ENCODE results near the gene PNCK.
"Not testable (repeated sequence)": the region's sequence is repeated elsewhere in the genome, so short reads cannot be mapped to it uniquely, and the experiment has no call there.

PNCK gene

DNA sequence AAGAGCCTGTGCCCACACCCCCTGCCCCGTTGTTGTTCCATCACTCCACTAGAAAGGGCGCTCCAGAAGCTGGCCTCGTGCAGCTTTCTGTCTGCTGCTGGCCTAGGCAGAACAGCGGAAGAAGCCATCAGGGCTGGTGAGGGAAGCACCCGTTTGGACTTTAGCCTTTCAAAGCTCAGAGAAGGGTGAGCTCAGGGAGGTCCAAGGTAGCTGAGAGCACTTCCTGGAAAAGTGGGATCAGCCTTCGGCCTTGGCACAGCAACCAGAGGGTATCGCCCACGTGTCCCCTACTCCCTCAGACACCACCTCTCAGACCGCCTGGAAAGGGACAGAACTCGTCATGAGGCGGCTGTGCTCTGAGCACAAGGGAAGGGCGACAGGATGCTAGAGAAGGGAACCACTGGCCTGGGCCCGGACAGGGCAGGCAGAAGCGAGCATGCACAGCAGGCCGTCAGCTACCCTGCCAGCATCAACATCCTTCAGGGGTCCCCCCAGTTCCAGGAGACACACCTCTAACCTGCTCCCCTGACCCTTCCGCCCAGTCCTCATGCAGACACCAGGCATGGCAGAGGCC lies 25.7 kb upstream of the PNCK start:
- not testable (repeated sequence) for DNase-seq (ENCODE audit: low spot score)

GRCh38 chrX:153697924-153698865 lies 24.6 kb upstream of the PNCK start:
- no peak for FAIRE-seq
- DNase-seq (ENCODE audit: low spot score) = no peak

More for the DNA sequence above, 25.7 kb upstream of the PNCK start:
- FAIRE-seq = not testable (repeated sequence)

- not testable (repeated sequence) for FAIRE-seq; DNase-seq (ENCODE audit: low spot score)
These were observed 23.5 kb upstream of the PNCK start for GRCh38 chrX:153696986-153697722.

- not testable (repeated sequence) for FAIRE-seq; DNase-seq (ENCODE audit: low spot score)
These were observed 22.9 kb upstream of the PNCK start for GRCh38 chrX:153696538-153696937.

DNA sequence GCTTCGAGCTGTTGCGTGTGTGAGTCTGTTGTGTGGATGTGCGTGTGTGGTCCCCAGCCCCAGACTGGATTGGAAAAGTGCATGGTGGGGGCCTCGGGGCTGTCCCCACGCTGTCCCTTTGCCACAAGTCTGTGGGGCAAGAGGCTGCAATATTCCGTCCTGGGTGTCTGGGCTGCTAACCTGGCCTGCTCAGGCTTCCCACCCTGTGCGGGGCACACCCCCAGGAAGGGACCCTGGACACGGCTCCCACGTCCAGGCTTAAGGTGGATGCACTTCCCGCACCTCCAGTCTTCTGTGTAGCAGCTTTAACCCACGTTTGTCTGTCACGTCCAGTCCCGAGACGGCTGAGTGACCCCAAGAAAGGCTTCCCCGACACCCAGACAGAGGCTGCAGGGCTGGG lies 22.5 kb upstream of the PNCK start:
- DNase-seq (ENCODE audit: low spot score) (no peak), FAIRE-seq (no peak)

- FAIRE-seq (no peak), DNase-seq (ENCODE audit: low spot score) (no peak)
These were observed 21.2 kb upstream of the PNCK start for GRCh38 chrX:153694687-153695270.

DNA sequence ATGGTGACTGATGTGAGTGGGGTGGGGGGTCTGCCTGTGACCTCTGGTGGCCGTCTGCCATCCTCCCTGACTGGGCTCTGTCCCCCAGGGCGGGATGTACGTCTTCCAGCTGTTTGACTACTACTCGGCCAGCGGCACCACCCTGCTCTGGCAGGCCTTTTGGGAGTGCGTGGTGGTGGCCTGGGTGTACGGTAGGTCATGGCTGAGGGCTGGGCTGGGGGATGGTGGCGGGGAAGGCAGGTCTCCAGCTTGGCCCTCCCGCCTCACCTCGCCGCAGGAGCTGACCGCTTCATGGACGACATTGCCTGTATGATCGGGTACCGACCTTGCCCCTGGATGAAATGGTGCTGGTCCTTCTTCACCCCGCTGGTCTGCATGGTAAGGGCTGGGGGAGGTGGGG lies 20.6 kb upstream of the PNCK start:
- not testable (repeated sequence) for DNase-seq (ENCODE audit: low spot score); FAIRE-seq

DNA sequence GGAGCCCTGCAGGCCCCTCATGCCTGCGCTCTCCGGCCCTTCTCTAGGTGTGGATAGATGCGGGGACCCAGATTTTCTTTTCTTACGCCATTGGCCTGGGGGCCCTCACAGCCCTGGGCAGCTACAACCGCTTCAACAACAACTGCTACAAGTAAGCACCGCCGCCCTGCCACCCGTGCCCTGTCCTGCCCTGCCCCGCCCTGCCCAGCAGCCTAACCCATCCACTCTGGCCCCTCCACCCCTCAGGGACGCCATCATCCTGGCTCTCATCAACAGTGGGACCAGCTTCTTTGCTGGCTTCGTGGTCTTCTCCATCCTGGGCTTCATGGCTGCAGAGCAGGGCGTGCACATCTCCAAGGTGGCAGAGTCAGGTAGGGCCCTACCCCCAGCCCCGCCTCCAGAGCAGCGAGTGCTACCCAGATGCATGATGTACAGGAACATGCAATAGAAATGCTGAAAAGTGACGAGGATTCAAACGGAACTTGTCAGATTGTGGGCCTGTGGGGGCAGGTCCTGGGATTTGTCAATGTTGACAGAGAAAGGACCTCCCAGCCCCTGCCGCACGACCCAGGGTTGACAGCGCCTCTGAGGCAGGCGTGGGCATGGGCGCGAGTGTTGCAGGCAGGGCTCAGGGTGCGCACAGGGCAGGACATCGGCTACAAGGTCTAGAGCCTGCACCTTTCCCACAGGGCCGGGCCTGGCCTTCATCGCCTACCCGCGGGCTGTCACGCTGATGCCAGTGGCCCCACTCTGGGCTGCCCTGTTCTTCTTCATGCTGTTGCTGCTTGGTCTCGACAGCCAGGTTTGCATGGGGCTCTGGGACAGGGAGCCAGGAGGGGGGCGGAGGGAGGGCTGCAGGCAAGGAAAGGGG lies 19.8 kb upstream of the PNCK start:
- FAIRE-seq = no peak

DNA sequence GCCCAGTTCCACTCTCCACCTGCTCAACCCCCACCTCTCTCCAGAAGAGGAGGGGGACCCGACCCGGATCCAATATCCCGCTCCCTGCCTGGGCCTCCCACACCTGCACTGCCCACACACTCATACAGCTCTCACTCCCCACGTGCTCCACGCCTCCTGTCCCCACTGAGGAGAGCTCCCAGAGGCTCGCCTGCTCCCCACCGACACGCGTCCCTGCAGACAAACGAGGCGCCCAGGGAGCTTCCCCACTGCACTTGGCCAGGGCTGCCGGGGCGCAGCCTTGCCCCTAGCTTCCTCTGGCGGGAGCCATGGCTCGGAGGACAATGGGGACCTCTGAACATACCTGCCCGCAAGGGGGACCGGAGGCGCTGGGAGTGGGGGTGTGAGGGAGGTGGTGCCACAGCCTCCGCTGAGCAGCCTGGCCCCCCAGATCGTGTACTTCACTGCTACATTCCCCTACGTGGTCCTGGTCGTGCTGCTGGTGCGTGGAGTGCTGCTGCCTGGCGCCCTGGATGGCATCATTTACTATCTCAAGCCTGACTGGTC lies 19.1 kb upstream of the PNCK start:
- DNase-seq (ENCODE audit: low spot score) (no peak), FAIRE-seq (no peak)

More for the DNA sequence above, 19.8 kb upstream of the PNCK start:
- no peak for DNase-seq (ENCODE audit: low spot score)

GRCh38 chrX:153692003-153692402 lies 18.4 kb upstream of the PNCK start:
- FAIRE-seq (no peak), DNase-seq (ENCODE audit: low spot score) (no peak)

DNA sequence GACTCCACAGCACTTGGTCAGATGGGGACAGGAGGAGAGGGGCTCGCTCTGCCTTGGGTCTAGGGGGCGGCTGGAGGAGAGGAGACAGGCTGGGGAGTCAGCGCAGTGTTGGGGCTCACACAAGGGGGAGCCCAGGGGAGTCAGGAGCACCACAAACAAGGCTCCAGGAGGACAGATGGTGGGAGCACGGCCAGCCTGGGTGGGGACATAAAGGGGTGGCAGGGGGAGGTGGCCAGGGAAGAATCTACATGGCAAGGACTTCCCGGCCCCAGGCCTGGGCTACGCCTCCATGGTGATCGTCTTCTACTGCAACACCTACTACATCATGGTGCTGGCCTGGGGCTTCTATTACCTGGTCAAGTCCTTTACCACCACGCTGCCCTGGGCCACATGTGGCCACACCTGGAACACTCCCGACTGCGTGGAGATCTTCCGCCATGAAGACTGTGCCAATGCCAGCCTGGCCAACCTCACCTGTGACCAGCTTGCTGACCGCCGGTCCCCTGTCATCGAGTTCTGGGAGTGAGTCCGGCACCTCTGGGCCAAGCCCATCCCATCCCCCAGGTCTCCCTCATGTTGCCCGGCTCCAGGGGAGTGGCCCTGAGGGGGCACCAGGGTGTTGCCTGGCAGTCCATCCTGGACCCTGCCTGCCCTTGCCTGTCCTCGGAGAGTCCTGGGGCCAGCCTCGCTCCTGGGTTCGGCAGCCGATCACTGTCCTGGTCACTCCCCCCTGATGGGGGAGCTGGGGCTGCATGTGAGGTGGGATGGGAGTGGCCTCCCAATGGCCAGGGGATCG lies 17.6 kb upstream of the PNCK start:
- not testable (repeated sequence) for DNase-seq (ENCODE audit: low spot score); FAIRE-seq

DNA sequence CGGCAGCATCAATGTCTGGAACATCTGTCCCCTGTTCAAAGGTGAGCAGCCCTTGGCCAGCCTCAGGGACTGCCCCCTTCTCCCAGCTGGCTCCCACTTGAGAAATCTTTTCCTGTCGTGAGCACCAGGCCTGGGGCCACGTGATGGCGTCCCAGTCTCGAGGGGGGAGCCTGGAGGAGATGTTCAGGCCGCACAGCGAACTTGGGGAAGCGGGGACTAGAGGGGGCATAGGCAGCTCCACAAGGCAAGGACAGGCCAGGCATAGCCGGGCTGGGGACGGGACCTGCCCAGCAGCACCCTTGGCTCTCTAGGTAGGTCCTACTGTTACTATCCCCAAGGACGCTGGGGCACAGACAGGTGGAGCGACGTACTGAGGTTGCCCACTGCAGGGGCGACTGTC lies 16.9 kb upstream of the PNCK start:
- FAIRE-seq = no peak
- DNase-seq (ENCODE audit: low spot score) = no peak

- DNase-seq (ENCODE audit: low spot score) = no peak
- FAIRE-seq = no peak
These were observed 16.2 kb upstream of the PNCK start for GRCh38 chrX:153689654-153690465.

DNA sequence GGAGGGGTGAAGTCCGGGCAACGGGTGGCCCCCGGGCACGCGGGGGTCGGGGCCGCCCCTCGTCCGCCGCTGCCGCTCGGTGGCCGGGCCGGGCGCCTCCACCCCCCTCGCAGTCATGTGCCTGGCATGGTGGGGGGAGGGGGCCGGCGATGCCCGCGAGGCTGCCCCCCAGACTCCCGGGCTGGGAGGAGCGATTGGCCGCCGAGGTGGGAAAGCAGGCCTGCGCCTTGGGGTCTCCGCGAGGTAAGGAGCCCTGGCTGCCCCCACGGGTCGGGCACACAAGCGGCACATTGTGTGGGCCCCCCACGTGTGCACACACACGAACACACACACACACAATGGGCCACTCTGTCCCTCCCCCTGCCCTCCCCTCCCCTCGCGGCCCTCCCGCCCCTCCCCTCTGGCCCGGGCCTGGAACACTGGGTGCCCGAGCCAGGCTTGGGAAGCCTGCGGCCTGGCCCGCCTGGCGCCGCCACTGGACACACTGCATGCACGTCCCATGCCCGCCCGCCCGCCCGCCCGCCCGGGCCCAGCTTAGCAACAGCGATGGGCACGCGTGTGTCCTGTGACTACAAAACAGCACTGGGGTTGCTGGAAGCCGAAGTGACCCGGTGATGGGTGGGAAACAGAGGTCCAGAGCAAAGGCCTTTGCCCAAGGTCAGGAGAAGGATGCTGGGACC lies 15.4 kb upstream of the PNCK start:
- DNase-seq (ENCODE audit: low spot score) (no peak), FAIRE-seq (no peak)

DNA sequence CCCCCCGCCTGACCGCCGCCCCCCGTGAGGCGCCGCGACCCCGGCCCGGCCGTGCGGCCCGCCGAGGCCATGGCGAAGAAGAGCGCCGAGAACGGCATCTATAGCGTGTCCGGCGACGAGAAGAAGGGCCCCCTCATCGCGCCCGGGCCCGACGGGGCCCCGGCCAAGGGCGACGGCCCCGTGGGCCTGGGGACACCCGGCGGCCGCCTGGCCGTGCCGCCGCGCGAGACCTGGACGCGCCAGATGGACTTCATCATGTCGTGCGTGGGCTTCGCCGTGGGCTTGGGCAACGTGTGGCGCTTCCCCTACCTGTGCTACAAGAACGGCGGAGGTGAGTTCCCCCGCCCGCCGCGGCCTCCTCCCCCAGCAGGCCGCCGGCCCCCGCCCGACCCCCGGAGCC lies 14.9 kb upstream of the PNCK start:
- DNase-seq (ENCODE audit: low spot score) (no peak), FAIRE-seq (no peak)

- FAIRE-seq (no peak), DNase-seq (ENCODE audit: low spot score) (no peak)
These were observed 14.5 kb upstream of the PNCK start for GRCh38 chrX:153688071-153688470.

DNA sequence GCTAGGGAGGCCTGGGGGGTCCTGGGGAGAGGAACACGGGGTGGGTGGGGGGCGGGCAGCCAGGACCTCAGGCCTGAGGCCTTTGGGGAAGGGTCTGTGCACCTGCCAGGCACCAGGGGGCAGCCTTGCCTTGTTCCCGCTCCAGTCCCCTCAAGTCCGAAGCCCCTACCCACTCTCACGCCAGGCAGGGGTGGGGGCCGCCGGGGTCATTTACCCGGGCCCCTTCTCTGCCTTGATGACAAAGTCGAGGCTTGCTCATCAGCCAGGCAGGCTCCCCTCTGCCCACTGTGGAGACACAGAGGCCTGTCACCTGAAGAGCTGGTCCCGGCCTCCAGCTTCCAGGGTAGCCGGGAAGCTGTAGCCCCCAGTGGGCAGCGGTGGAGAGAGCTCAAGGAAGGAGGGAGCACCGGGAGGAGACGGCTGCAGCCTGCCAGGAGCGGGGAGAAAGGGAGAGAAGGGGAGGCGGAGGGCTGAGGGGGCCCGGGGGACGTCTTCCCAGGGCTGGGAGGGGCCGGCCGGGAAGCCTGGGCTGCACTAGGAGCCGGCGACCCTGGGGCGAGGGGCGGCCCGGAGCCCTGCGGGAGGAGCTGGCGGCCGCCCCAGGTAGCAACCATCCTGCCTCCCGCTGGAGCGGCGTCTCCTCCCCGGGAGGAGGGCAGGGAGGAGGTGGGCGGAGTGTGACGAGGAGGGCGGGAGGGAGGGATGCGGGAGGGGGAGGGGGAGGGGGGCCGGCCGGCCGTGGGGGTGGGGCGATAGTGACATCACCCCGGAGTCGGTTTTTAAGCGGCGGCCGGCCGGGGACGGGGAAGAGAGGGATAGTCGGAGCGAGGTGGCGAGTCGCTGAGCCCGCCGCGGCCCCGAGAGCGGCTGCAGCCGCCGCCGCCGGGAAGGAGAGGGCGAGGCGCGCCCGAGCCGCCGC lies 13.8 kb upstream of the PNCK start, which contains the start of gene SLC6A8:
Gene SLC6A8, plus strand, starts transcription at position 806 of the 919 bp plus-strand sequence. CDS start 649 bp downstream, outside the sequence.
- peak; percentile 80 for DNase-seq (ENCODE audit: low spot score)

More for the DNA sequence above, 13.8 kb upstream of the PNCK start, which contains the start of gene SLC6A8:
- no peak for FAIRE-seq
